ENCODE measurements around the gene MYB. TPM values are rescaled to one million over a fixed set of nuclear protein-coding genes. Genes with fewer than 3 reads are reported as not detected.

MYB gene
- total RNA-seq, 1 experiment from 2014 or later = 3.7 TPM

- DNase-seq (ENCODE audit: low read depth, low spot score) (no peak), ATAC-seq (no peak)
- H3K4me3 ChIP-seq (replicated peaks in 1 of 2; ENCODE audit: low read depth in 1 of 2, low read length in 2 of 2) = no peak overlapping the region
- ChIA-PET POLR2A (interaction anchor here (0.5 kb wide), 1 partner anchor 9 kb away, joined by 5 read pairs; no protein-coding TSS in a partner anchor), RAD21 (ENCODE audit: low non-redundant PET in 1 of 2, low total read pairs in 2 of 2, uncharacterized antibody in 2 of 2, unreplicated experiment in 2 of 2) (no interaction called here), CTCF (interaction anchor here (1.5 kb wide), 1 partner anchor 38 kb away, joined by 3 read pairs; no protein-coding TSS in a partner anchor)
- H3K4me2 ChIP-seq (ENCODE audit: low read length) = no peak overlapping the region
- H3K9ac ChIP-seq (ENCODE audit: low read length) = no peak overlapping the region
- H3K9me2 ChIP-seq (ENCODE audit: insufficient read depth) = no peaks in the 10 kb centered on the region
- H3K27ac ChIP-seq (ENCODE audit: low read depth, low read length) = no peak overlapping the region
- BruUV-seq (replicated peaks) = no TSS peak
- no peaks in the 10 kb centered on the region for H3K27me3 ChIP-seq (ENCODE audit: insufficient read depth, low read length)
- H3K79me2 ChIP-seq (ENCODE audit: insufficient read depth, low read length) = no peaks in the 10 kb centered on the region
- H3K36me3 ChIP-seq (ENCODE audit: control insufficient read depth in 1 of 2, insufficient read depth in 2 of 2, low read length in 2 of 2) = no peaks in the 10 kb centered on the region
- no peak overlapping the region for H2AFZ ChIP-seq (ENCODE audit: low read depth, low read length, poor library complexity, severe bottlenecking)
- no peaks in the 10 kb centered on the region for H3K4me1 ChIP-seq (ENCODE audit: control insufficient read depth in 1 of 2, insufficient read depth in 2 of 2, low read length in 2 of 2)
- intact Hi-C loops (cut with micrococcal nuclease) = no loop called here
- TF ChIP-seq ATF3 (IDR thresholded peaks at IDR 0.05) (no peak), YY1 (IDR thresholded peaks at IDR 0.05; ENCODE audit: extremely low read depth, insufficient replicate concordance, low read depth, low read length) (no peak), FOSL1 (IDR thresholded peaks at IDR 0.05; ENCODE audit: low read depth) (no peak), MAX (IDR thresholded peaks at IDR 0.05) (no peak), TCF7L2 (IDR thresholded peaks at IDR 0.05; ENCODE audit: borderline replicate concordance, extremely low read depth, insufficient read depth, insufficient read length) (no peak), ELF1 (IDR thresholded peaks at IDR 0.05; ENCODE audit: borderline replicate concordance, low read depth) (no peak), REST (IDR thresholded peaks at IDR 0.05; ENCODE audit: low read depth) (no peak), SP1 (IDR thresholded peaks at IDR 0.05; ENCODE audit: low read depth) (no peak), POLR2A (IDR thresholded peaks at IDR 0.05; ENCODE audit: borderline replicate concordance, extremely low read depth, insufficient read depth, insufficient read length) (no peak), POLR2AphosphoS5 (IDR thresholded peaks at IDR 0.05; ENCODE audit: low read depth, low read length) (no peak)
- TF ChIP-seq, protein P1, sequence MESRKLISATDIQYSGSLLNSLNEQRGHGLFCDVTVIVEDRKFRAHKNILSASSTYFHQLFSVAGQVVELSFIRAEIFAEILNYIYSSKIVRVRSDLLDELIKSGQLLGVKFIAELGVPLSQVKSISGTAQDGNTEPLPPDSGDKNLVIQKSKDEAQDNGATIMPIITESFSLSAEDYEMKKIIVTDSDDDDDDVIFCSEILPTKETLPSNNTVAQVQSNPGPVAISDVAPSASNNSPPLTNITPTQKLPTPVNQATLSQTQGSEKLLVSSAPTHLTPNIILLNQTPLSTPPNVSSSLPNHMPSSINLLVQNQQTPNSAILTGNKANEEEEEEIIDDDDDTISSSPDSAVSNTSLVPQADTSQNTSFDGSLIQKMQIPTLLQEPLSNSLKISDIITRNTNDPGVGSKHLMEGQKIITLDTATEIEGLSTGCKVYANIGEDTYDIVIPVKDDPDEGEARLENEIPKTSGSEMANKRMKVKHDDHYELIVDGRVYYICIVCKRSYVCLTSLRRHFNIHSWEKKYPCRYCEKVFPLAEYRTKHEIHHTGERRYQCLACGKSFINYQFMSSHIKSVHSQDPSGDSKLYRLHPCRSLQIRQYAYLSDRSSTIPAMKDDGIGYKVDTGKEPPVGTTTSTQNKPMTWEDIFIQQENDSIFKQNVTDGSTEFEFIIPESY (IDR thresholded peaks at IDR 0.05; ENCODE audit: extremely low read depth, insufficient replicate concordance, low read length) = no peak
- no peaks in the 10 kb centered on the region for H4K20me1 ChIP-seq (ENCODE audit: insufficient read depth)
- H3K9me3 ChIP-seq (ENCODE audit: control insufficient read depth in 1 of 2, insufficient read depth in 1 of 2, low read depth in 1 of 2, low read length in 2 of 2) = no peaks in the 10 kb centered on the region
Measured at GRCh38 chr6:135221505-135221904, 40.4 kb downstream of the MYB start.
